Stimulated activated CD4-positive, alpha-beta T cell treated with anti-CD3 and anti-CD28 coated beads, Interleukin-1b, Interleukin-23, amount 100 ng/mL, for 24 hours (primary cell): ENCODE results near the gene GSDMA.

ENCODE experiments used
- DNase-seq, 4 experiments: peaks; one replicate each; pipeline ENCODE4 v3.0.0-alpha.2; 2020; ENCODE audit warnings: low read depth in 4 of 4, low spot score in 1 of 4

Gene GSDMA

DNA sequence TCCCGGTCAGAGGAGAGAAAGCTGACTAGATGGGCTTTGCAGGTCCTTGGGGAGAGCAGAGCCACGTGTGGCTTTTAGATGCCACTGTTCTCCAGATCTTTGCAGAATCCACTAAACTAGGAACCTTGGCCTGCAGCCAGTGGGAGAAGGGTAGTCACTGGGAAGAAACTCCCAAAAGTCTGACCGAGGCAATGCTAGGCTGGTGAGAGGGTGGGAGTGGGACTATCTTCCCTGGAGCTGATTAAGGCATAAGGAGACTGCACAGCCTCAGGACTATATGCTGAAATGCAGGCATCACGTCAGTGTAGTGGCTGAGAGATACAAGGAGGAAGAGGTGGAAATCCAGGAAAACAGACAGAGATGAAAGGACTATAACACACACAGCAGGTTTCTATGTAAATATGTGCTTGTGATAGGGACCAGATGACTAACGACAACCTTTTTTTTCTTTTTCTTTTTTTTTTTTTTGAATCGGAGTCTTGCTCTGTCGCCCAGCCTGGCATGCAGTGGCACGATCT, 2.2 kb upstream of the GSDMA start:
- DNase-seq = no peak

DNA sequence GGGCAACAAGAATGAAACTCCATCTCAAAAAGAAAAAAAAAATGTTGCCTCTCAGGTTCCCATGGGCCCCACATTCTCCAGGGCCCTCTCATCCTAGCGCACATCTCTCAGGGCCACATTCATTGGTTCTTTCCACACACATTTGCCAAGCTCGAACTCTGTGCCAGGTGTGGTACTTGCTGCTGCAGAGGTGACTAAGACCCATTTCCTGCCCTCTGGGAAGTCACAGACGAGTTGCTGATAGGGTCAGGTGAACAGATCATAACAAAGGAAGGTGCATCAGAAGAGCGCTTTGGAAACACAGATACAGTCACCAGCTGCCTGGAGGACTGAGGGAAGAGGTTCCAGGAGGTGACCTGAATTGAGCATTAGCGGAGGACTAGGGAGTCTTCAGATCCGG, 1.0 kb downstream of the GSDMA start:
- no peak for DNase-seq

DNA sequence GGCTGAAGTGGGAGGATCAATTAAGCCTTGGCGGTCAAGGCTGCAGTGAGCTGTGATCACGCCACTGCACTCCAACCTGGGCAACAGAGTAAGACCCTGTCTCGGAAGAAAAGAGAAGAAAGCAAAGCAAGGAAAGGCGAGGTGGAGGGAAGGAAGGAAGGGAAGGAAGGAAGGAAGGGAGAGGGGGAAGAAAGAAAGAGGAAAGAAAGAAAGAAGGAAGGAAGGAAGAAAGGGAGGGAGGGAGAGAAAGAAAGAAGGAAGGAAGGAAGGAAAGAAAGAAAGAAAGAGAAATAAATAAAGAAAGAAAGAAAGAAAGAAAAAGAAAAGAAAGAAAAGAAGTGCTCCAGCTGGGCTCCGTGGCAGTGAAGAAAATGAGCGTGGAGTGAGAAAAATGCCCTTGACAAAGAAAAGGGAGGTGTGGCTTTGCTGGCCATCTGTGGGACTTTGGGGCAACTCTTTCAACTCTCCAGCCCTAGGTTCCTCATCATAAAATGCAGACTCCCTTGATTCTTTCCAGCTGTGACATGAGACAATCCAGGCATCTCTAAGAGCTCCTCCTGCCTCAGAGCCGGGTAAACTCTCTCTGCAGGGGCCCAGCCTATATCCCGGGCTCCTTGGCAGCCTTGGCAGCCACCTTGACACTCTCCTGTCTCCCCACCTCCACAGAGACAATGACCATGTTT, 2.4 kb downstream of the GSDMA start:
- no peak for DNase-seq

DNA sequence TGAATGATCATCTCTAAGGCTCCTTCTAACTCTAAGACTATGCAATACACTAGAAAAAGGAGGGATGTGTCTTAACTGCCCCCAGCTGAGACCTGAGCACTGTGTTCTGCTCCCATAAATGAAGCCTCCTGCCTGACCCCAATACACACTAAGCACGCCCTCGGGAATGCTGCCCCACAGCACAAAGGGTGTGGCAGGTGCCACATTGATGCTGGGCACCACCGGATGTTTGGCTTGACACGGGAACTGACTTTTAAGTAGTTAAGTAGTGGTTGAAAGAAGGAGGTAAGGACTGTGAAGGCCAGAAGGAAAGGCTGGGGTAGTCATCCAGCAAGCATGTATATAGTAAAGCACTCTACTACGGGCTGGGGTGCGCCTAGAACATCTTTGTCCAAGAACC, 4.0 kb downstream of the GSDMA start:
- no peak for DNase-seq

DNA sequence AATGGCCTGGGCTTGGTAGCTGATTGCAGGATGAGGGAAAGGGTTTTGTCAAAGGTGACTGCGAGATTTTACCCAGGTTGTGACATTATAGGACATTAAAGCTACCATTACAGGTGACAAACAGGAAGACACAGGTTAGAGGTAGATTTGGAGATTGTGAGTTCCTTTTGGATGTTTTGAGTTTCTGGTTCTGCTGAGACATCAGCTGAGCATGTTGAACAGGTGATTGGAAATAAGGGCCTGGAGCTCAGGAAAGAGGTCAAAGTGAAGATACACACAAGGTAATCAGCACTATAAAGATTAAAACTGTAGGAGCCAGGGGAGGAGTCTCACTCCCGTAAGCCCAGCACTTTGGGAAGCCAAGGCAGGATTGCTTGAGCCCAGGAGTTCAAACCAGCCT, 6.0 kb downstream of the GSDMA start:
- no peak for DNase-seq

DNA sequence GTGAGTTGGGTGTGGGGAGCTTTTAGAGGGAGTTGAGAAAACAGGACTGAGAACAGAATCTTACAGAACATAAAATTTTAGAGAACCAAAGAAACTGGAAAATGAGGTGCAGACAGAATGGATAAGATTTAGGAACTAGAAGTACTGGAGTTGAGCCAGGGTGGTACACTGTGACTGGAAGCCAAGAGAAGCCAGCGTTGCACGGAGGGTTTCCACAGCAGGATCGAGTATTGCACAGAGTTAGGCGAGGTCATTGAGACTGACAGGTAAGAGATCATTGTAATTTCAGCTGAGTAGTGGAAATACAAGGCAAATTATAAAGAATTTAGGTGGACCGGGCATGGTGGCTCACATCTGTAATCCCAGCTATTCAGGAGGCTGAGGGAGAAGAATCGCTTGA, 6.6 kb downstream of the GSDMA start:
- DNase-seq = no peak

DNA sequence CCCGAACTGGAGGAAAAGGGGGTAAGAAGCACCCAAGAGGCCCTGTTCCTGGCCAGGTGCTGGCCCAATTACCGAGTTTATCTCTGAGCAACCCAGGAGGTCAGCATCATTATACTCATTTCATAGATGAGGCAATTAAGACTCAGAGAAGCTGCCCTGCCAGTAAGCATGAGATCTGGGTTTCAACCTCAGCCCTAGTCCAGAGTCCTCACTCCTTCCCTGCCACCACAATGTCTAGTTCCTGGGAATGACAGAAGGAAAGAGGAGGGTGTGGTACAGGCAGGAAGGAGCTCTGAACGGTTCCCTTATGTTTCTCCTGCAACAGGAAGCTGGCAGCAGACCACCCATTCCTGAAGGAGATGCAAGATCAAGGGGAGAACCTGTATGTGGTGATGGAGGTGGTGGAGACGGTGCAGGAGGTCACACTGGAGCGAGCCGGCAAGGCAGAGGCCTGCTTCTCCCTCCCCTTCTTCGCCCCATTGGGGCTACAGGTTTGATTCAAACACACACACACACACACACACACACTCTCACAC, 7.4 kb downstream of the GSDMA start:
- DNase-seq = no peak

DNA sequence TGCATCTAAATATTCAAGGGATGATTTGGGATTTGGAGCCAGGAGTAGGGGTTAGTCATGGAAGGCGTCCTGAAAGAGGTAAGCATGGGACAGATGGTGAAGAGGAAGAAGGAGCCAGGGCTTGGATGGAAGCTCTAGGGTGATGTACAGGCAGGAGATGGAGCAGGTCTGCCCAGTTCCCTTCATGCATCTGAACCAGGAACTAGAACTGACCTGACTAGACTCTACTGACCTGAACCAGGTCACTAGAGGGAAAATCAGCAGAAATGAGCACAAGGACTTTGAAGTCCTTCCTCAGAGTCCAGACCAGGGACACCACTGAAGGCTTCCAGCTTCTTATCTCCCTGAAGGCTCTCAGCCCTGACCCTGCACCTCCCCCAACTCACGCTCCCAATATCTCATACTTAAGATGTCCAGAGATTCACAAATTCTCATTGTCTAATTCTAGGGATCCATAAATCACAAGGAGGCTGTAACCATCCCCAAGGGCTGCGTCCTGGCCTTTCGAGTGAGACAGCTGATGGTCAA, 8.3 kb downstream of the GSDMA start:
- DNase-seq = no peak

DNA sequence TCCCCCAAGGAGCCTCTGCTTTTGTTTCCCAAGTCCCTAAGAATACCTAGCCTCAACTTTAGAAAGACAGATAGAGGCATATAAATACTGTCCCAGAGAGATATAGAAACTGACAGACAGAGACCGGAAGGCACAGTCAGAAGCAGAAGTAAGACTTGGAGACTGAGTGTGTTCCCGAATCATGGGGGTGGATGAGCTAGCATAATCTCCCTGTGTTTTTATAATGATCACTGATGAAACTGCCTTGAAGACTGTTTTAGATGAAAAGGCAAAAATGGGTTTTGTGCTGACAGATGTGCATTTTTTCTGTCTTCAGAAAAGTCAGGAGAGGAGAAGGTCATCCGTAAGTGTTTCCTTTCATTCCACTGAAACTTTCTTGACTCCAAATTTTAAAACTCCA, 9.5 kb downstream of the GSDMA start:
- DNase-seq = no peak

DNA sequence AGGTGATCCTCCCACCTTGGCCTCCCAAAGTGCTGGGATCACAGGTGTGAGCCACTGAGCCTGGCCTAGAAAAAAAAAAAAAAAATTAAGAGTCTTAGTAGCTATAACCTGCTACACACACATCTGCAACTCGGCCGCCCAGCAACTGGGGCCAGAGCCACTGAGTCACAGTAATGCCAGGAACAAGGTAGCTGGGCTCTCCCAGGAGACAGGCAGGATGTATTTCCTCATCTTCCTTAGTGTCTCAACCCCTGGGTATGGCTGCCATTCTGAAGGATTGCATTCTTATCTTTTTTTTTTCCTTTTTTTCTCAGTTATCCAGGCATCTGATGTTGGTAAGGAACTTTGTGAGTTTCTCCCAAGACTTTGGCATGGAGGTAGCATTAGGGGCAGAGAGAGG, 10.7 kb downstream of the GSDMA start:
- DNase-seq = no peak

DNA sequence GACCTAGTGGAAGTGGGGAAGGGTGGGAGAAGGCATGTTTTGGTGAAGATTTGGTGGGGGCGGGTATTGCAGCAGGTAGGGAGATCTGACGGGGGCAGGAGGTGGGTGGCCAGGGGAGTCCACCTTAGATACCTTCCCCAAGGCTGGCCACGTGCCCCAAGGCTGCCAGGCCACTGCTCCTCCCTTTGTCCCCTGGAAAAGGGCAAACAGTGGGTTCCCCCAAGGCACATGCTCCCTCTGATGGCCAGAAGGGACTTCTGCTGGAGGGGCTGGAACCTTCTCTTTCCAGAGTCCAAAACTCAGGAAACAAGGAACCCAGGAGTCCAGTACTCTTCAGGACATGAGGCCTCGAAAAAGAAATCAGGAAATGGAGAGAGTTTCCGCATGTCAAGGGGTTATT, 11.6 kb downstream of the GSDMA start:
- DNase-seq = no peak

DNA sequence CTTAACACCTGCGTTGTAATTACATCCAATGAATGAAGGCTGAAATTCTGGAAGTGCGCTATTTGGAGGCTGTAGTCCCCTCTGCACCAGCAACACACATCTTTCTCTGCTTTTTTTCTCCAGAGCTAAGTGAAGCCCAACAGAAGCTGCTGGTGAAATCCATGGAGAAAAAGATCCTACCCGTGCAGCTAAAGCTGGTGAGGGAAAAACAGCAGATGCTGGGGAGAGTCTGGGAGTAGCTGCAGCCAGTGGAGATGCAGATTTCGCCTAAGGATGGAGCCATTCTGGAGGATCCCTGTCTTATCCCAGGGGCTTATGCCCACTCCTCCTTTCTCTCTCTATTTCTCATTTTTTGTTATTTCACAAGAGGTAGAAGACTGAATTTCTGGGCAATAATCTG, 13.0 kb downstream of the GSDMA start:
- no peak for DNase-seq

DNA sequence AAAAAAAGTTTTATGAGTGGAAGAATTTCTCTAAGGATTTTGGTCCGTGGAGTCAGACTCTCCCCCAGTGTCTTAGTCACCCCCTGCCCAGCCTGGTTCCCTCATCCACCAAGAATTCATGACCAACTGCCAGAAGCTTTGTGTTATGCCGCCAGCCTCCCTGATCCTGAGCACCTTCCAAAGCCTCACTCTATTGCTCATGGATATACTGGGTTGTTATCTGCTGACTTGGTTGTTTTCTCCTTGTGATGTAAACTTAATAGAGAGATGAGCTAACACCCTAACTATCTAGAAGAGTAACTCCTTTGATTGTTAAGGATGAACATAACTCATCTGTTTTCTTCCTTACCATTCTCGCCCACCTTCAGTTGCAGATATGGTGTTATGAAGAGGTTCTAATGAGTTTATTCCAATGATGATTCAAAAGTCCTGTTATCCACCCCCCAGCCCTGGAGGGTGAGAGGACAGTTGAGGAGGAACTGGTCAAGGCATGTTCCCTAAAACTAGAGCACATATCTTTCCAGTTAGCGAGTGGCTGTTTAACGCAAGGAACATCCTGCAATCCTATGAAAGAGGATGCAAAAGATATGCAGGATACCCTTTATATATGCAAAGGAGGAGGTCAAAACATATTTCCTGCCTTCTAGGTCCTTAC, 16.3 kb downstream of the GSDMA start:
- DNase-seq = no peak

DNA sequence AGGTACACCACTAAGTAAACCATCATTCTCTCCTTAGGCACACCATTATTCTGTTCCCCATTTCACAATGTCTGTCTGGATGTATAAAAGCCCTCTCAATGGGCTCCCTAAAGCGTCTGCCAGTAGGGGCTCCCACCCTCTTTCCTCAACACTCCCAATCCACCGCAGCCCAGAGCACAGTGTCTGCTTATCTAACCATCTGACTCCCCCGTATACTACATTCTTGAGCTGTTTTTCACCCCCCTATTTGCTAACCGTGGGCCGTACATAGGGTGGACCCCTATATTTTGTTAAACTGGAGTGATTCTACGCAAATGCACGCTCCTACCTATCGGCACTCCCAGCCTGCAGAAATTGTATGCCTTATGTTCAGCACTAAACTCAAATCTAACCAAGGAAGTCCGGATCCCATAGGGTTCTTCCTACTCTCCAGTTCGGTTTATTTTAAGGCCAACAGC, 17.1 kb downstream of the GSDMA start:
- DNase-seq = no peak

DNA sequence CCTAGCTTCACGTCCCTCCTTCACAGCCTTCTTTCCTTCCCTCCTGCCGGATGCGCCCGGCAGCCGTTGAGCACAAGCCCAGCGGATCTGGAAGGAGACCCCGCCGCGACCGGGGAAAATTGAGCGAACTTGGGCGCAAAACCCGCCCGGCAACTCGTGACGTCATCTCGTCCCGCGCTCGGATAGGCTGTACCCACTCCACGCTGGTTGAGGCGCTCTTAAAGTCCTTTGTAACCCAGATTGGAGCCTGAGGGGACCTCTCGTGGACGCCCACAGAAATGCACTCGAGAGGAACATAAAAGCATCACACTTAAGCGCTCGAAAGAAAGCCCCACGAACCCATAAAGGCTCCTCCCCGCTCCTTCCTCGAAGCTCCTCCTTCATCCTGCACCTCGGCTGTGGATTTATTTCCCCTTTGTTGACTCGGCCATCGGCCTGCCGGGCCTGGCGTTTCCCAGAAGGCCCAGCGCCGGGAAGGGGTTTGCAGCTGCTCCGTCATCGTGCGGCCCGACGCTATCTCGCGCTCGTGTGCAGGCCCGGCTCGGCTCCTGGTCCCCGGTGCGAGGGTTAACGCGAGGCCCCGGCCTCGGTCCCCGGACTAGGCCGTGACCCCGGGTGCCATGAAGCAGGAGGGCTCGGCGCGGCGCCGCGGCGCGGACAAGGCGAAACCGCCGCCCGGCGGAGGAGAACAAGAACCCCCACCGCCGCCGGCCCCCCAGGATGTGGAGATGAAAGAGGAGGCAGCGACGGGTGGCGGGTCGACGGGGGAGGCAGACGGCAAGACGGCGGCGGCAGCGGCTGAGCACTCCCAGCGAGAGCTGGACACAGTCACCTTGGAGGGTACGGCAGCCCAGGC, 17.8 kb downstream of the GSDMA start, which contains the start of gene PSMD3:
TSS of gene PSMD3 (plus strand) at position 457 of the 856 bp plus-strand sequence. CDS start at position 621, 164 bp downstream.
- peak; percentile 93 to 96 (median 94) for DNase-seq

DNA sequence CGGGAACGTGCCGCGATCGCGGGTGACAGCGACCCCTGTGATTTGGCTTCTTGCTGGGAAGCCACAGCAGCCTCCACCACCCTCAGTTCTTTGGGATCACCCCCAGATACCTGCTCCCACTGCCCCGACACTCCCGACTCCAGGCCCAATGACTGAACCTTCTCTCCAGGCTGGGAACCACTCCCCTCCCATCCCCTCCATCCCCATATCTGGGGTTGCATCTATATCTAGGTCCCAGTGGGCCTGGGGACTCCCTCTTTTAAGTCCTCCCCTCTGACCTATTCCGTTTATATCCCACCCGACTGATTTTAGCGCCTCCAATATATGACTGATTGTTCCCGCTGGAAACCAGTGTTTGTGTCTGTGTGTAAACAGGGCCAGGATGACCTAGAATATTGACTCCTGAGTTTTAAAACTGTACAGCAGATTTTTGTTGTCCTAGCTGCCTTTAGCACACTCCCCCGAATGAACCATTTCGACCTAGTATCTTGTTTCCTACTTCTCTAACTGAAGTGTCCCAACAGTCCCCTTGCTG, 18.5 kb downstream of the GSDMA start:
- no peak for DNase-seq

DNA sequence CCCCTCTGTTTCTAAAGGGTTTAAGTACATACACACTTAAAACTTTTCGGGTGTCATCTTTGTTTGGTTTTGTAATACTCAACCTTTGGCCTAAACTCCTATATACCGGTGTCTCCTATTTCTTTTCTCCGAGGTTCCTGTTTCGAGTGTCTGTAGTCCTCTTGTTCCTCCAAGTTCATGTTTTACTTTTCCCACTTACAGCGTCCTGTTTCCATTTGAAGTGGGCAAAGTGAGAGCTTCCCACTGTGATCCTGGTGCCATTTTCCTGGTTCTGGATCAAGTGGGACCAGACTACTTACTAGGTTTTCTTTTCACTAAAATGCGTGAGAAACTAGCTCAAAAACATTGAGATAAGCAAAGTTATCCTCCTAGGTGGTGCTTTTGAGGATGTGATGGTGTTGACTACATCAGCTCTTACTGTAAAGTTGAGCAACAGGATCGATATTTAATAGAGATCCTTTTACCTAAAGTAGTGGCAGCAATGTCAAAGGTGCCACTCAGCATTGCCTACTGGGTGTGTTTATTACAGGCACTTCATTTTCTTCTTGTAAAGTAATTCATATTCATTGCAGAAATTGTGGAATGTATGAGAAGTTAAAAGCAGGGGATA, 19.1 kb downstream of the GSDMA start:
- DNase-seq = no peak

DNA sequence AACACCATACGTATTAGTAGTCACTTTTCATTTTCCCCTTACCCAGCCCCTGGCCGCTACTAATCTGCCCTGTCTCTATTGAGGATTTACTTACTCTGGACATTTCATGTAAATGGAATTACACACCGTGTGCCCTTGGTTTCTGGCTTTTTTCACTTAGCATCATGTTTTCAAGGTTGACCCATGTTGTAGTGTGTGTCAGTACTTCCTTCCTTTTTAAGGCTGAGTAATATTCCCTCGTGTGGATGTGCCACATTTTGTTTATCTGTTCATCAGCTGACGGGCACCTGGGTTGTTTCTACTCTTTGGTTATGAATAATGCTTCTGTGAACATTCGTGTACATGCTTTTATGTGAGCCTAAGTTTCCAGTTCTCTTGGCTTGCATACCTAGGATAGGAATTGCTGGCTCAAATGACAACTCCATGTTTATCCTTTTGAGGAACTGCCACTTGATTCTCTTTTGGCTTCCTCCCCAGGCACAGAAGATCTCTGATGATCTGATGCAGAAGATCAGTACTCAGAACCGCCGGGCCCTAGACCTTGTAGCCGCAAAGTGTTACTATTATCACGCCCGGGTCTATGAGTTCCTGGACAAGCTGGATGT, 25.5 kb downstream of the GSDMA start:
- no peak for DNase-seq

DNA sequence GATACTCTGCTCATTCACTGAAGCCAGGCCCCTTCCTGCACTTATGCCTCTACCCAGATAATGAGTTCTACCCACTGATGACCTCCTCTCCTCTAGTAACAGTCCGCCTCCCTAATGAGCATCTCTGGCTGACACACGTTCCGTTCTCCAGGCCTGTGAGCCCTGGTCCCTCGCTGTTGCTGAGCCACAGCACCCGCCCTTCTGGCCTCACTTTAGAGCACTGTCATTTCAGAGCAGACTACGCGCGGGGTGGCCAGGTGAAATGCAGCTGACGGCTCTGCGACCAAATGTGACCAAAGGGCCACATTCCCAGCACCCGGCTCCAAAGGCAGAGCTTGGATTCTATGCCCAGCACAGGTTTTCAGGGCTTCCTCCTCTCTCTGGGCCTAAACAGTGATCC, 31.6 kb downstream of the GSDMA start:
- no peak for DNase-seq

DNA sequence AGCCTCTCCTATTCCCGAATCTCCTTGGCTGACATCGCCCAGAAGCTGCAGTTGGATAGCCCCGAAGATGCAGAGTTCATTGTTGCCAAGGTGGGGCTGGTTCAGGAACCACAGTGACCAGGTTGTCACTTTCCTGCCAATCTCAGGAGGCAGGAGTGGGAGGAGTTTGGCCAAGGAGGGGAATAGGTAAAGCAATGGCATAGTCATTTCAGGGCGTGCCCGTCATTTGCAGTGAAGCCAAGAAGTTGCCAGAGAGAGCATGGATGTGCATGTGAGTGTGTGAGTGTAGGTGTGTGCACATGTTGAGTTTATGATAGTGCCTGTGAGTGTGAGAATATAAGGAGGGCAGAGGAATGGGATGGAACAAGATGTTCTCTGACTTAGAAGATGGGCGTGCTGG, 32.6 kb downstream of the GSDMA start:
- DNase-seq = no peak
